Right lobe of liver (tissue), 6 donors: ENCODE results near the gene CSNK1D. TPM values are rescaled to one million over a fixed set of nuclear protein-coding genes. Genes with fewer than 3 reads are reported as not detected.

Experiments used
- ATAC-seq, 4 donors: fragments of 200-7000 bp; cut with Tn5 transposase; one replicate each; pipeline ENCODE4 v1.9.1; 2020; ENCODE audit warnings: mild to moderate bottlenecking in 4 of 4, moderate library complexity in 4 of 4
- DNase-seq, 3 donors: peaks; one replicate each; pipeline ENCODE4 v3.0.0-alpha.2; 2020
- H3K27ac ChIP-seq, 3 donors: fragments of 200-600 bp; one replicate each; pipeline ENCODE4 v1.8.0; 2022
- H3K27me3 ChIP-seq, 2 donors: fragments of 200-600 bp; one replicate each; pipeline ENCODE4 v1.8.0; 2022
- H3K36me3 ChIP-seq, 4 donors: fragments of 200-600 bp; sonication (generic) in 1 of 4; one replicate each; pipeline versions ENCODE4 v1.5.1 to v1.8.0; 2017 to 2022; ENCODE audit warnings: control low read depth in 1 of 4
- H3K4me1 ChIP-seq, 4 donors: fragments of 200-600 bp; sonication (generic) in 1 of 4; one replicate each; pipeline versions ENCODE4 v1.5.1 to v1.8.0; 2017 to 2022; ENCODE audit warnings: control low read depth in 1 of 4
- H3K4me3 ChIP-seq, 3 donors: fragments of 200-600 bp; one replicate each; pipeline ENCODE4 v1.8.0; 2022
- H3K9me3 ChIP-seq, 4 donors: fragments of 200-600 bp; sonication (generic) in 1 of 4; one replicate each; pipeline versions ENCODE4 v1.5.1 to v1.8.0; 2017 to 2022; ENCODE audit warnings: control low read depth in 1 of 4
- CTCF ChIP-seq, 4 donors: fragments of 200-600 bp in 3 of 4; fragments of 450-650 bp in 1 of 4; IDR thresholded peaks; one replicate each; pipeline versions ENCODE4 v1.5.1 to v1.8.0; 2016 to 2022; ENCODE audit warnings: antibody characterized with exemption in 4 of 4, mild to moderate bottlenecking in 2 of 4
- POLR2A ChIP-seq: fragments of 450-650 bp; IDR thresholded peaks from one replicate; pipeline ENCODE4 v1.6.1; 2017; ENCODE audit warnings: antibody characterized with exemption, mild to moderate bottlenecking
- WGBS: methylation state at CpG from one replicate; pipeline ENCODE4 v1.1.6; 2018; ENCODE audit warnings: low coverage, low lambda C conversion rate; ENCODE audit not compliant: insufficient coverage; ENCODE audit errors: missing lambda C conversion rate; 5-methylcytosine and 5-hydroxymethylcytosine counted together
- intact Hi-C, 2 donors: fragments of 100-400 bp; cut with DNase I; formaldehyde crosslinking; loops; one replicate each; pipeline versions ENCODE4 v1.11.2 to v1.14.1; 2022
- total RNA-seq, 6 experiments: library from RNA; depleted of rRNA in 2 of 6; stranded (reverse); fragments of >200 nt in 2 of 6; fragmentation: NEBNext Ultra II Directional in 3 of 6; extraction: Animal tissue kit (Norgen Biotek cat#: 25700) in 3 of 6; gene quantifications; one replicate each; pipeline versions ENCODE4 v1.1.0 to v1.2.4, GENCODE V29; 2016 to 2023
- donor health status: DM: no; HTN: yes; CAD: no.
- donor health status: DM: no; HTN: no; CAD: no.
- donor health status: DM: no; HTN: no; CAD: no.
- donor health status: DM: no; HTN: yes; CAD: no.
- donor health status: DM: no; HTN: yes; CAD: no.

The CSNK1D gene
- total RNA-seq, 6 experiments from 2014 or later, result 32.7 to 73.0 (median 45.9) TPM

GRCh38 chr17:82270651-82271050 is 2.8 kb downstream of the CSNK1D start:
- H3K4me1 ChIP-seq, result peaks cover 0 to 55% (median 31%) of the 10 kb centered on the region in 4 donors
- H3K4me3 ChIP-seq, result no peak overlapping the region
- no peaks in the 10 kb centered on the region for H3K9me3 ChIP-seq
- ATAC-seq (no peak), DNase-seq (no peak)
- H3K27ac ChIP-seq, result no peak overlapping the region
- TF ChIP-seq POLR2A (no peak), CTCF (IDR thresholded peaks at IDR 0.05) (no peak)
- H3K27me3 ChIP-seq, result no peaks in the 10 kb centered on the region
- intact Hi-C loops, result no loop called here
- peaks cover 0 to 5% (median 3%) of the 10 kb centered on the region in 4 donors for H3K36me3 ChIP-seq
- 100% methylated on average over 3 of the region's 12 CpGs for WGBS

- Histone ChIP-seq H3K36me3 (peaks cover 2 to 12% (median 8%) of the 10 kb centered on the region in 4 donors), H3K27ac (no peak overlapping the region), H3K9me3 (no peaks in the 10 kb centered on the region), H3K27me3 (no peaks in the 10 kb centered on the region), H3K4me3 (no peak overlapping the region), H3K4me1 (peaks cover 0 to 55% (median 31%) of the 10 kb centered on the region in 4 donors)
- intact Hi-C loops, result no loop called here
- no peak for ATAC-seq
- 74% methylated on average over 9 of the region's 13 CpGs for WGBS
- TF ChIP-seq CTCF (IDR thresholded peaks at IDR 0.05), result no peak
- TF ChIP-seq POLR2A, result no peak
- peak in 1 of 3 donors; percentile 37 for DNase-seq
Measured at GRCh38 chr17:82269882-82270500, 3.5 kb downstream of the CSNK1D start.

GRCh38 chr17:82269138-82269881 is 4.2 kb downstream of the CSNK1D start:
- DNase-seq (no peak), ATAC-seq (no peak)
- H3K4me1 ChIP-seq, result peaks cover 0 to 55% (median 31%) of the 10 kb centered on the region in 4 donors
- intact Hi-C loops, result no loop called here
- TF ChIP-seq CTCF (IDR thresholded peaks at IDR 0.05) (no peak), POLR2A (no peak)
- no peaks in the 10 kb centered on the region for H3K27me3 ChIP-seq
- peaks cover 2 to 19% (median 12%) of the 10 kb centered on the region in 4 donors for H3K36me3 ChIP-seq
- WGBS, result 52% methylated on average over 6 of the region's 10 CpGs
- H3K27ac ChIP-seq, result peak overlapping the region in 1 of 3 donors; percentile 24
- no peak overlapping the region for H3K4me3 ChIP-seq
- H3K9me3 ChIP-seq, result no peaks in the 10 kb centered on the region

- peak overlapping the region in 1 of 3 donors; percentile 26 for H3K4me3 ChIP-seq
- peak overlapping the region; percentile 75 to 93 (median 86) for H3K27ac ChIP-seq
Measured at GRCh38 chr17:82267575-82268379, 5.7 kb downstream of the CSNK1D start.

More at GRCh38 chr17:82267575-82268379, 5.7 kb downstream of the CSNK1D start:
- Histone ChIP-seq H3K27me3 (no peaks in the 10 kb centered on the region), H3K36me3 (peaks cover 5 to 34% (median 20%) of the 10 kb centered on the region in 4 donors), H3K4me1 (peaks cover 0 to 55% (median 28%) of the 10 kb centered on the region in 4 donors), H3K9me3 (no peaks in the 10 kb centered on the region)
- WGBS, result 5% methylated on average over 11 of the region's 21 CpGs
- ATAC-seq (peak; percentile 87 to 94 (median 92)), DNase-seq (peak; percentile 95 to 98 (median 97))
- intact Hi-C loops, result no loop called here
- TF ChIP-seq CTCF (IDR thresholded peaks at IDR 0.05), result no peak
- no peak for TF ChIP-seq POLR2A
